ENCODE data around the gene IQGAP2.

GRCh38 chr5:76622973-76623596 is 220.0 kb downstream of the IQGAP2 start, which contains the start of gene F2RL2:
- TF ChIP-seq, protein P1, sequence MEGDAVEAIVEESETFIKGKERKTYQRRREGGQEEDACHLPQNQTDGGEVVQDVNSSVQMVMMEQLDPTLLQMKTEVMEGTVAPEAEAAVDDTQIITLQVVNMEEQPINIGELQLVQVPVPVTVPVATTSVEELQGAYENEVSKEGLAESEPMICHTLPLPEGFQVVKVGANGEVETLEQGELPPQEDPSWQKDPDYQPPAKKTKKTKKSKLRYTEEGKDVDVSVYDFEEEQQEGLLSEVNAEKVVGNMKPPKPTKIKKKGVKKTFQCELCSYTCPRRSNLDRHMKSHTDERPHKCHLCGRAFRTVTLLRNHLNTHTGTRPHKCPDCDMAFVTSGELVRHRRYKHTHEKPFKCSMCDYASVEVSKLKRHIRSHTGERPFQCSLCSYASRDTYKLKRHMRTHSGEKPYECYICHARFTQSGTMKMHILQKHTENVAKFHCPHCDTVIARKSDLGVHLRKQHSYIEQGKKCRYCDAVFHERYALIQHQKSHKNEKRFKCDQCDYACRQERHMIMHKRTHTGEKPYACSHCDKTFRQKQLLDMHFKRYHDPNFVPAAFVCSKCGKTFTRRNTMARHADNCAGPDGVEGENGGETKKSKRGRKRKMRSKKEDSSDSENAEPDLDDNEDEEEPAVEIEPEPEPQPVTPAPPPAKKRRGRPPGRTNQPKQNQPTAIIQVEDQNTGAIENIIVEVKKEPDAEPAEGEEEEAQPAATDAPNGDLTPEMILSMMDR (IDR thresholded peaks at IDR 0.05; ENCODE audit: low read depth, low read length, poor library complexity, severe bottlenecking) = no peak
- TF ChIP-seq EZH2phosphoT487 (IDR thresholded peaks at IDR 0.05; ENCODE audit: borderline replicate concordance, low read length) = no peak

Data from DOHH2 (cell line).